ENCODE data around the gene RABEP1.
"Not testable (repeated sequence)": the region's sequence is repeated elsewhere in the genome, so short reads cannot be mapped to it uniquely, and the experiment has no call there.

The RABEP1 gene

GRCh38 chr17:5236938-5237540 lies 45.0 kb upstream of the RABEP1 start:
- Histone ChIP-seq H3K4me1 (ENCODE audit: insufficient read depth, low read length, poor library complexity, severe bottlenecking) (peaks cover 4% of the 10 kb centered on the region), H3K9ac (ENCODE audit: low read depth, low read length, poor library complexity, severe bottlenecking) (no peak overlapping the region), H3K79me2 (ENCODE audit: insufficient read depth, low read length) (no peaks in the 10 kb centered on the region), H3K4me2 (ENCODE audit: low read depth, low read length, poor library complexity, severe bottlenecking) (peak overlapping the region; percentile 22), H3K36me3 (ENCODE audit: insufficient read depth, low read length) (no peaks in the 10 kb centered on the region), H3K27me3 (ENCODE audit: insufficient read depth, low read length, poor library complexity, severe bottlenecking) (no peaks in the 10 kb centered on the region), H4K20me1 (ENCODE audit: insufficient read depth, low read length, poor library complexity, severe bottlenecking) (no peaks in the 10 kb centered on the region), H3K9me3 (ENCODE audit: insufficient read depth, low read depth, low read length) (no peaks in the 10 kb centered on the region), H2AFZ (ENCODE audit: low read length) (peak overlapping the region; percentile 87), H3K4me3 (ENCODE audit: low read length, poor library complexity, severe bottlenecking) (no peak overlapping the region), H3F3A (ENCODE audit: low read depth) (no peaks in the 10 kb centered on the region), H3K9me2 (replicated peaks; ENCODE audit: low read depth, low read length) (no peaks in the 10 kb centered on the region)
- TF ChIP-seq CTCF (conservative IDR thresholded peaks at IDR 0.05; ENCODE audit: low read length): no peak
- no peak for TF ChIP-seq EZH2phosphoT487 (IDR thresholded peaks at IDR 0.05; ENCODE audit: borderline replicate concordance)

GRCh38 chr17:5237541-5238016 lies 44.5 kb upstream of the RABEP1 start:
- H3K36me3 ChIP-seq (ENCODE audit: insufficient read depth, low read length): no peaks in the 10 kb centered on the region
- no peak overlapping the region for H3K9ac ChIP-seq (ENCODE audit: low read depth, low read length, poor library complexity, severe bottlenecking)
- no peaks in the 10 kb centered on the region for H3K79me2 ChIP-seq (ENCODE audit: insufficient read depth, low read length)
- H3K27me3 ChIP-seq (ENCODE audit: insufficient read depth, low read length, poor library complexity, severe bottlenecking): no peaks in the 10 kb centered on the region
- H3K4me2 ChIP-seq (ENCODE audit: low read depth, low read length, poor library complexity, severe bottlenecking): peak overlapping the region; percentile 22
- H3K4me1 ChIP-seq (ENCODE audit: insufficient read depth, low read length, poor library complexity, severe bottlenecking): peaks cover 4% of the 10 kb centered on the region
- H3K4me3 ChIP-seq (ENCODE audit: low read length, poor library complexity, severe bottlenecking): no peak overlapping the region
- H3K9me3 ChIP-seq (ENCODE audit: insufficient read depth, low read depth, low read length): no peaks in the 10 kb centered on the region
- H3K9me2 ChIP-seq (replicated peaks; ENCODE audit: low read depth, low read length): no peaks in the 10 kb centered on the region
- peak; percentile 91 for TF ChIP-seq CTCF (conservative IDR thresholded peaks at IDR 0.05; ENCODE audit: low read length)
- TF ChIP-seq EZH2phosphoT487 (IDR thresholded peaks at IDR 0.05; ENCODE audit: borderline replicate concordance): no peak
- no peaks in the 10 kb centered on the region for H3F3A ChIP-seq (ENCODE audit: low read depth)
- peak overlapping the region; percentile 87 for H2AFZ ChIP-seq (ENCODE audit: low read length)
- H4K20me1 ChIP-seq (ENCODE audit: insufficient read depth, low read length, poor library complexity, severe bottlenecking): no peaks in the 10 kb centered on the region

- no peaks in the 10 kb centered on the region for H4K20me1 ChIP-seq (ENCODE audit: insufficient read depth, low read length, poor library complexity, severe bottlenecking)
- no peaks in the 10 kb centered on the region for H3F3A ChIP-seq (ENCODE audit: low read depth)
- H2AFZ ChIP-seq (ENCODE audit: low read length): no peak overlapping the region
- H3K4me3 ChIP-seq (ENCODE audit: low read length, poor library complexity, severe bottlenecking): no peak overlapping the region
- no peak overlapping the region for H3K4me2 ChIP-seq (ENCODE audit: low read depth, low read length, poor library complexity, severe bottlenecking)
- H3K9ac ChIP-seq (ENCODE audit: low read depth, low read length, poor library complexity, severe bottlenecking): no peak overlapping the region
- H3K27me3 ChIP-seq (ENCODE audit: insufficient read depth, low read length, poor library complexity, severe bottlenecking): no peaks in the 10 kb centered on the region
- H3K4me1 ChIP-seq (ENCODE audit: insufficient read depth, low read length, poor library complexity, severe bottlenecking): peaks cover 4% of the 10 kb centered on the region
- H3K79me2 ChIP-seq (ENCODE audit: insufficient read depth, low read length): no peaks in the 10 kb centered on the region
- H3K36me3 ChIP-seq (ENCODE audit: insufficient read depth, low read length): no peaks in the 10 kb centered on the region
- TF ChIP-seq EZH2phosphoT487 (IDR thresholded peaks at IDR 0.05; ENCODE audit: borderline replicate concordance): no peak
- no peak for TF ChIP-seq CTCF (conservative IDR thresholded peaks at IDR 0.05; ENCODE audit: low read length)
- H3K9me3 ChIP-seq (ENCODE audit: insufficient read depth, low read depth, low read length): no peaks in the 10 kb centered on the region
- no peaks in the 10 kb centered on the region for H3K9me2 ChIP-seq (replicated peaks; ENCODE audit: low read depth, low read length)
Measured at GRCh38 chr17:5238333-5238732, 43.8 kb upstream of the RABEP1 start.

- H3K27me3 ChIP-seq (ENCODE audit: insufficient read depth, low read length, poor library complexity, severe bottlenecking); H3K9ac ChIP-seq (ENCODE audit: low read depth, low read length, poor library complexity, severe bottlenecking); H4K20me1 ChIP-seq (ENCODE audit: insufficient read depth, low read length, poor library complexity, severe bottlenecking); H2AFZ ChIP-seq (ENCODE audit: low read length); H3K79me2 ChIP-seq (ENCODE audit: insufficient read depth, low read length); H3K4me1 ChIP-seq (ENCODE audit: insufficient read depth, low read length, poor library complexity, severe bottlenecking); H3K9me2 ChIP-seq (replicated peaks; ENCODE audit: low read depth, low read length); H3F3A ChIP-seq (ENCODE audit: low read depth); H3K4me2 ChIP-seq (ENCODE audit: low read depth, low read length, poor library complexity, severe bottlenecking); H3K36me3 ChIP-seq (ENCODE audit: insufficient read depth, low read length); H3K4me3 ChIP-seq (ENCODE audit: low read length, poor library complexity, severe bottlenecking); H3K9me3 ChIP-seq (ENCODE audit: insufficient read depth, low read depth, low read length): not testable (repeated sequence)
Measured at GRCh38 chr17:5239769-5240168, 42.3 kb upstream of the RABEP1 start.
